NCI-H1436 treated with DMSO at 0.1 percent for 48 hours (cell line): ENCODE data around the gene GPRC5C.

Experiments
- DNase-seq: peaks from one replicate; lab custom pipeline; 2025; lab: John Stamatoyannopoulos, UW

GPRC5C gene

DNA sequence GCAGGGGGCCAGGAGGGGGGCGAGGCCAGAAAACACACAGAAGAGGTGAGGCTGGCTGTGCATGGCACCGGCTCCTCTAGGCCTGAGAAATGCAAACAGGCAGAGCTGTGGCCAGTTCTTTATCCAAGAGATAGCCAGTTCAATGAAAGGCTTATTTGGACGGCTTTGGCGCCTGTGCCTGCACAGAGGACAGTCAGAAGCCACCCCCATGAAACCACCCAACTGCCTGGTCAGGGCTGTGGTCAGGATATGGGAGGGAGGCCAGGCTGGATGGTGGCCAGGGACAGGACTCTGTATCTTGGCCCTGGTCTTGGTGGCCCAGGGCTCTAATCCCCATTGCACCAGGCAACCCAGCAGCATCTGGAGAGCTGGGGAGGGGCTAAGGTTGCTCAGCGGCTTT is 24.5 kb upstream of the GPRC5C start:
- no peak for DNase-seq

DNA sequence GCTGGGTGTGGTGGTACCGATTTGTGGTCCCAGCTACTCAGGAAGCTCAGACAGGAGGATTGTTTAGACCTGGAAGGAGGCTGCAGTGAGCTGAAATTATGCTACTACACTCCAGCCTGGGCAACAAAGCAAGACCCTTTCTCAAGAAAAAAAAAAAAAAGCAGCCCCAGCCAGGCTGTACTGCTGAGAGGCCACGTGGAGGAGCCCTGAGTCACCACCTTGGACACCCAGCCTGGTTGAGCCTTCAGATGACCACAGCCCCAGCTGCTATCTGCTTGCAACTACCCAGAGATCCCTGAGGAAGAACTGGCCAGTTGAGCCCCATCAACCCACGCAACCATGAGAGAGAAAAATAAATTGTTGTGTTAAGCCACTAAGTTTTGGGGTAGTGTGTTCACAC is 23.6 kb upstream of the GPRC5C start:
- DNase-seq = no peak

- DNase-seq = peak; percentile 26
Observed at GRCh38 chr17:74408815-74409214, 23.1 kb upstream of the GPRC5C start.

GRCh38 chr17:74410001-74410443 is 21.9 kb upstream of the GPRC5C start:
- no peak for DNase-seq

DNA sequence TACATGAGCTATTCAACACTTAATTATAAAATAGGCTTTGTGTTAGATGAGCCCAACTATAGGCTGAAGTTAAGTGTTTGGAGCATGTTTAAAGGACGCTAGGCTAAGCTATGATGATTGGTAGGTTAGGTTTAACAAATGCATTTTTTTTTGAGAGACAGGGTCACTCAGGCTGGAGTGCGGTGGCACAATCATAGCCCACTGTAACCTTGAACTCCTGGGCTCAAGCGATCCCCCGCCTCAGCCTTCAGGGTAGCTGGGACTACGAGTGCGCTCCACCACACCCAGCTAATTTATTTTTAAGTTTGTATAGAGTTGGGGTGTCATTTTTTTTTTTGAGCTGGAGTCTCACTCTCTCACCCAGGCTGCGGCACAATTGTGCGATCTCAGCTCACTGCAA is 19.3 kb upstream of the GPRC5C start:
- no peak for DNase-seq

GRCh38 chr17:74413491-74413890 is 18.4 kb upstream of the GPRC5C start:
- no peak for DNase-seq

DNA sequence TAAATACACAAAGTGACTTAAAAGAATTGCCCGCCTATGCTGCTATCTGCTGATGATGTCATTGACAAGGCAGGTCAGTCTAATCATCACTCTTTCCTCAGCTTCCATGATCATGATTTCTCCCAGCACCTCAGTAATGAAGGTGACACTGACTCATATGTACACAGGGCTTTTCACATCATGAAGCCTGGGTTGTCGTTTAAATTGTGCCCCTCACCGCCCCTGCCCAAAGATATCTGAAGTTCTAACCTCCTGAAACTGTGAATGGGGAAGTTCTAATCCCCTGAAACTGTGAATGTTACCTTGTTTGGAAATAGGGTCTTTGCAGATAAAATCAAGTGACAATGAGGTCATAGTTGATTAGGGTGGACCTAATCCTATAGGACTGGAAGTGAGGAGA is 17.4 kb upstream of the GPRC5C start:
- no peak for DNase-seq

DNA sequence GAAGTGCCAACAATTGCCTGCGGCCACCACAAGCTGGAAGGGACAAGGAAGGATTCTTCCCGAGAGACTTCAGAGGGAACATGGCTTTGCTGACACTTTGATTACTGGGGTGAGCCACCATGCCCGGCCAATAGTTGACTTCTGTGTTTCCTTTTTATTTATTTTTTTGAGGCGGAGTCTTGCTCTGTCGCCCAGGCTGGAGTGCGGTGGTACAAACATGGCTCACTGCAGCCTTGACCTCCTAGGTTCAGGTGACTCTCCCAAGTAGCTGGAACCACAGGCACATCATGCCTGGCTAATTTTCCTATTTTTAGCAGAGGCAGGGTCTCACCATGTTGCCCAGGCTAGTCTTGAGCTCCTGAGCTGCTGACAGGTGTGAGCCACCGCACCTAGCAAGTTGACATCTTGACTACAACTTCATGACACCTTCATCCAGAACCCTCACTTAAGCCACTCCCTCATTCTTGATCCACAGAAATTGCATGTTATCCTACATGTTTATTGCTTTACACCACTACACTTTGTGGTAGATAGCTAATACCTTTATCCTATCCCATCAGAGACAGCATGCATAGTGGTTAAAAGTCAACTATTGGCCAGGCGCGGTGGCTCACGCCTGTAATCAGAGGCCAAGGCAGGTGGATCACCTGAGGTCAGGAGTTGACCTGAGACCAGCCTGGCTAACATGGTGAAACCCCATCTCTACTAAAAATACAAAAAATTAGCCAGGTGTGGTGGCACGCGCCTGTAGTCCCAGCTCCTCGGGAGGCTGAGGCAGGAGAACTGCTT is 16.1 kb upstream of the GPRC5C start:
- no peak for DNase-seq

- no peak for DNase-seq
Observed at GRCh38 chr17:74417178-74418045, 14.5 kb upstream of the GPRC5C start.

DNA sequence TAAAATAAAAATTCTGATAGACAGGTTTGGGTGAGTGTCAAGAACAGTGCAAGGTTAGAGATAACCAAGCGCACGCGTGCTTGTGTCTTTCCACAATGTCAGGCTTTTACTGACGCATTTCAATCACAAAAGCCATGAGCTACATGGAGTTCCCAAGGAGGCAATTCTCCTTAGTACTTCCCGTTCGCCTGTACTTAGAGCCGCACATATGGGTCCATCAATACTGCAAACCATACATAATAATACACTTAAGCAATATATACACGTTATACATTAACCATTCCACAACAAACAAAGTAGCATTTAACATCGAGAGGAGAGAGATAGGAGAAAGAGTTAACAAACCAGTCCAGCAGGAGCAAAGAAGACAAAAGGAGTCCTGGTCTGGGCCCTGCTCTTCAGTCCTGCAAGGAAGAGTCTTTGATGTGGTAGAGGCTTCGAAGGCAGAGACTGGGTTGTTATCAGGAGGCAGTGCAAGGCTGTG is 11.9 kb upstream of the GPRC5C start:
- no peak for DNase-seq

- no peak for DNase-seq
Observed at GRCh38 chr17:74424117-74424516, 7.8 kb upstream of the GPRC5C start.

DNA sequence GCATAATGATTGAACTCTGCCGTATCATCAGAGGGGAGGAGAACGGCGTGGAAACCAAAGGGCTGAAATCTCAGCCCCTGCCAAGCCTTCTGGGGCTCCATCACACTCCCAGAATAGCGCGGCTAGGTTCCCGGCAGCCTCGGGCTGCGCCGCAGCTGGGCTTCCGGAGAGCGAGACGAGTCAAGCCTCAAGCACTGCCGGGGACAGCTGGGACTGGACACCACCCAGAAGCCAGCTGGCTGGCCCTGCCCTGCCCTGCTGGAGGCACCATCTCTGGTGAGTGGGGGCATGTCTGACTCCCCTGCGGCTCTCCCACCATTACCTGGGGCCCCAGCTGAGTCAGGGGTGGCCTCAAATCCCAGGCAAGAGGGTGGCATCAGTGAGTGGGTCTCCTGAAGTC is 7.2 kb upstream of the GPRC5C start:
- no peak for DNase-seq

- no peak for DNase-seq
Observed at GRCh38 chr17:74426551-74427047, 5.3 kb upstream of the GPRC5C start.

- DNase-seq = no peak
Observed at GRCh38 chr17:74427048-74427762, 4.7 kb upstream of the GPRC5C start.

DNA sequence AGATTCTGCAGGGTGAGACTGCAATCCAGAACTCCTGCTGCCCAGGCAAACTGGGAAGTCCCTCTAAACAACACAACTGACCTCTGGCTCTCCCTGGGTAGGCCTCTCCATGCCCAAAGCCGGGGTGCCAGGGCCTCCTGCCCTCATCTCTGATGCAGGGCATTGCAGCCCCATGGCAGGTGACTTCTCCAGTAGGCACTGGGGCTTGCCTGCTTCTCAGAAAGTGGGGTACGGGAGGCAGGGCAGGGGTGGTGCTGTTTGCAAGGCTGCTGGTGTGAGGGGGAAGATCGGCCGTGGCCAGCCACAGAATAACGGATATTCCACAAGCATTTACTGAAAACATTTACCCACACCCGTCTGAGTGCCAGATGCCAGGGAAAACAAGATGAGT is 4.1 kb upstream of the GPRC5C start:
- no peak for DNase-seq

DNA sequence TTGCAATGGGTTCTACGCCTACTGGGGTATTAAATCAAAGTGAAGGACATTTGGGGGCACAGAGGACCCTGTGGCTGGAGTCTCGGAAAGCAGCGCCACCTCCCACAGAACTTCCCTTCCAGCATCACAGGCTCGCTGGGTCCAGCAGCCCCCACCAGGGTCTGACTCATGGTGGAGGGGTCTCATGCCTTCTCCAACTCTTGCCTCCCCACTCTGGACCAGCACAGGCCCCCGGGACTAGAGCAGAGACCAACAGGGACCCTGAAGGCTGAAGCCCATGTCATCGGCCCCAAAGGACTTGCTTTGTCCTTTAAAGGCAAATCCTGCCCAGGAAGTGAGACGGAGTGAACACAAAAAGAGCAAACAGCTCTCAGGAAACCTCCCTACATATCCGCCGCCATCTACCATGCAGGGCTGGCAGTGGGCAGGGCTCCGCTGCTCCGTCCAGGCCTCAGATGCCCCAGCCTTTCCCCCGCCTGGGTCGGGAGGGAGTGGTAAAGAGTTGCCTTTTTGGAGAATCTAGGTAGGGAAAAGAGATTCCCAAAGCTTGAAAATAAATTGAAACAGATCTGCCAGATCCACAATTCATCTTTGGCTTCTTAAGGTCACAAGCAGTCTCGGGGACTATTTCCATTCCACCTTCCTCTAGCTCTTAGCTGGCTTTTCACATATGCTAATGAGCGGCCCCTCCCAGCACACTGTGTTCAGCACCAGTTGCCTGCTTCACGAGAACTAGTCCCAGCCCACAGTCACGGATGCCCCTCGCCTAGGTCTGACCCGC is 2.1 kb upstream of the GPRC5C start:
- DNase-seq = no peak

- no peak for DNase-seq
Observed at GRCh38 chr17:74430385-74430705, 1.5 kb upstream of the GPRC5C start.

DNA sequence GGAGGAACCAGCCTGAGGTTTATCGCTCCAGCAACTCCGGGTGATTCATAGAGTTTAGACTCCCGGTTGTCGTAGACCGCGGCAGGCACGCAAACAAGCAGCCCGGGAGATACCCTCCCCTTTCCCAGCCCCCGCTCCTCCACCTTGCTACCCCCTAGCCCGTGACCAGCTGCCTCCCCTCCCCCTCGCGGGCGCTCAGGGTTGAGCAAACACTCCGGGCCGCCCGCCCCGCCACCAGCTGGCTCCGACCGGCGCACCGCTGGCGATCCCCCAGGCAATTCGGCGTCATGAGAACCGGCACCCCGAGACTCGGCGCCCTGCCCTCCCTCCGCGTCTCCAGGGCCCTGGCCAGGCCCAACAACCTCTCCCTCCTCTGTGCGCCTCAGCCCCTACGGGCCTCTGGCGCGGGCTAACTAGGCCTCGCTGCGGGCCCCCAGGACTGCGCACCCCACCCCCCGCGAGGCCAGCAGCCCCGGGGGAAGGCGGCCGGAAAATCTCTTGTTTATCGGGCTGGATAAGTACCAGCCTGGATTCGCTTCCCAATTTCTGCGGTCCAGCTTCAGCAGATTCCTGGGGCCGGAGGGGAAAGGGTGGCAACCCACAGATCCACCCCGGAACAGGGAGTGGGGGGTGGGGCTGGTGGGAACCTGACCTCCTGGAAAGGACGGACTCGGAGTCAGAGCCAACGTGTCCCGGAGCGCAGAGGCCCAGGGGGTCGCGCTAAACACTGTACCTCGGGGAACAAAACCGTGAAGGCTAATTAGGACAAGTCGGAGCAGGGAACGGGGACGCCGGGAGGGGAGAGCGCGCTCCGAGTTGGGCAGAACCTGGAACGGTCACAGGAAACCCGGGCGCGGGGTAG is 951 bp upstream of the GPRC5C start:
- DNase-seq = peak; percentile 10

GRCh38 chr17:74432424-74432690 is 469 bp downstream of the GPRC5C start:
- DNase-seq = no peak

GRCh38 chr17:74432766-74433391 is 991 bp downstream of the GPRC5C start:
- DNase-seq = no peak
